Left hindlimb (tissue), 1 donor: ENCODE data around the gene UCP3.
"Not testable (repeated sequence)": the region's sequence is repeated elsewhere in the genome, so short reads cannot be mapped to it uniquely, and the experiment has no call there.

Source experiments
- DNase-seq: peaks from one replicate; pipeline ENCODE4 v3.0.0-alpha.2; 2018

Gene UCP3

GRCh38 chr11:73999581-74000306, 9.1 kb downstream of the UCP3 start:
- DNase-seq = no peak

DNA sequence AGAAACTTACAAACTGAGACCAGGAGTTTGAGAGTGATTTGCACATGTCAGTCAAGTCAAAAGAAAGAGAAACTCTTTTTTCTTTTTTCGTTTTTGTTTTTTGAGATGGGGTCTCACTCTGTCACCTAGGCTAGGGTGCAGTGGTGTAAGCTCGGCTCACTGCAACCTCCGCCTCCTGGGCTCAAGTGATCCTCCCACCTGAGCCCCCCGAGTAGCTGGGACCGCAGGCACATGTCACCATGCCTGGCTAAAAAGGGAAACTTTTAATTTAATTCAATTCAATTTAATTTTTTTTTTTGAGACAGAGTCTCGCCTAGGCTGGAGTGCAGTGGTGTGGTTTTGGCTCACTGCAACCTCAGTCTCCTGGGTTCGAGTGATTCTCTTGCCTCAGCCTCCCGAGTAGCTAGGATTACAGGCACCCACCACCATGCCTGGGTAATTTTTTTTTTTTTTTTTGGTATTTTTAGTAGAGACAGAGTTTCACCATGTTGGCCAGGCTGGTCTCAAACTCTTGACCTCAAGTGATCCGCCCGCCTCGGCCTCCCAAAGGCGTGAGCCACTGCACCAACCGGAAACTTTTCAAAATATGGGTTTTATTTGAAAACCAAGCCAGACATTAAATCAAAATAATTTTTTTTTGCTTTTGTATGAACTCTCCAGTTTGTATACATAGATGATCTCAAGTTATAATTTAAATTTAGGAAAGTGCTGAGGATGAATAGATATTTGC, 9.9 kb downstream of the UCP3 start:
- DNase-seq = no peak

- DNase-seq = no peak
Observed at GRCh38 chr11:73997120-73997770, 11.6 kb downstream of the UCP3 start.

GRCh38 chr11:73996161-73996747, 12.6 kb downstream of the UCP3 start:
- DNase-seq = no peak

GRCh38 chr11:73995731-73996130, 13.2 kb downstream of the UCP3 start:
- DNase-seq = no peak

DNA sequence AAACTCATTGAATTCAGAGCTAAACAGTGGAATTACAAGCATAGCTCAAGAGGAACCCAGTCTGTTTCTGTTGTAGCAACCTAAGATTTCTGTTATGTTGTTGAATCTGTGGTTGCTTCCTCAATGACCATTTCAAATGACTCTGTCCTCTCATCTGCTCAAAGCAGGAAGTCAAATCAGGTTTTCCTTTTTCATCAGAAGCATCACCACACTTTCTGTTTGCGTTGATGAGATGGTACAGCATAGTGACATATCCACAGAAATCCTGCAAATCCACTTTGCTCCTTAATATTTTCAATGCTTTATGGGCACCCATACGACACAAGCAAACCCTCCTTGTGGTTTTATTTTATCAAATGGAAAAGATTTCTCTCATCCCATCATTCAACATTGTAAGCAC, 13.6 kb downstream of the UCP3 start:
- no peak for DNase-seq

DNA sequence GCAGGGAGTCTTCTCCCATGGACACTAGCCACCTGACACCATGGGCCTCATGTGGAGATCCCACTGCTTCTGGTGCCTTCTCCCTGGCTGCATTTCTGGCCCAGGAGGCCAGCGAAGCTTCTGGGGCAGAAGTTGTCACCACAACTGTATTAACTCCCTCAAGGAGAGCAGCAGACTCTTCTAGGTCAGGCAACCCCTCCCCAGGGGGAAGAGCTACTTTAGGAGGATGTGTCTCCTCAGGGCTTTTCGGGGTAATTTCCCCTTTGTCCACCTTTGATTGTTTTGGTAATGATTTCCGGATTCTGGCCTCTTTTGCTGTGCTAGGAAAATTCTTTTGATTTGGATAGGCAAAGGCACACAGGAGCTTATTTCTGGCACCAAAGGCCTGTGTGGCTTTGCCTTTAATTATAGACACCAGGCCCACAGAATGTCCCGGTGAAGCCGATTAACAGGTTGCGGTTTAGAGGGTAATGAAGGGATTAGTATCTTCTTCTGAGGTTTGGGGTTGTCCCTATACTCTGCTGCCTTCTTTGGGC, 17.3 kb downstream of the UCP3 start:
- DNase-seq = no peak

DNA sequence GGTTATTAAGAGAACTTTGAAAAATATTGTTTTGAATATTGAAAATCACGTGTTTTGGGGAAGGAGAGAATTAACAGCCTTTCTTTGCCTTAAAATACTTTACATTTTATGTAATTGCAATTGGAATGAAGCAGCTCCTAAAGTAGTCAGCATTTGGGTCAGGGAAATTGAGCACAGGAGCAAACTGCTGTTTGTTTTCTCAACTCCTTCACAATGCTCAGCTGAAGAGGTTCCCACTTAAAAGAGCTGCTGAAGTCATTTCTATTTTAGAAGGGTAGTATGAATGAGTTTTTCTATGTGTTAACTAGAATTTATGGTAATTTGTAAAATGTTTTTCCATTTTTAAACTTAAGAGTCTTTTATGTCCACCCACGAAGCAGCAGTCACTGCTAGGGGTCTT, 18.2 kb downstream of the UCP3 start:
- DNase-seq = no peak

- no peak for DNase-seq
Observed at GRCh38 chr11:73989156-73989555, 19.7 kb downstream of the UCP3 start.

DNA sequence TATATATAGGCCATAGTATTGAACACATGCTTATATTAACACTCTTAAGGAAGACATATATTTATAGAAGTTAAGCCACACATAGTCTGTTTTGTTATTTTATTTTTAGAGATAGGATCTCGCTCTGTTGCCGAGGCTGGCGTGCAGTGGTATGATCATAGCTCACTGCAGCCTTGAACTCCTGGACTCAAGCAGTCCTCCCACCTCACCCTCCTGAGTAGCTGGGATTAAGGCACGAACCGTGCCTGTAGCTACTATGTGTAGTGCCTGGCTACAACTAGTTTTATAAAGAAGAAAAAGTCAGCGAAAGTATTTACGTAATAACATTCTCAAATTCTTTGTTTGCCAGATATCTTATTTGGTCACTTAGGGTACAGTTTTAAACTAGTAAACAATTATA, 20.7 kb downstream of the UCP3 start:
- DNase-seq = no peak

DNA sequence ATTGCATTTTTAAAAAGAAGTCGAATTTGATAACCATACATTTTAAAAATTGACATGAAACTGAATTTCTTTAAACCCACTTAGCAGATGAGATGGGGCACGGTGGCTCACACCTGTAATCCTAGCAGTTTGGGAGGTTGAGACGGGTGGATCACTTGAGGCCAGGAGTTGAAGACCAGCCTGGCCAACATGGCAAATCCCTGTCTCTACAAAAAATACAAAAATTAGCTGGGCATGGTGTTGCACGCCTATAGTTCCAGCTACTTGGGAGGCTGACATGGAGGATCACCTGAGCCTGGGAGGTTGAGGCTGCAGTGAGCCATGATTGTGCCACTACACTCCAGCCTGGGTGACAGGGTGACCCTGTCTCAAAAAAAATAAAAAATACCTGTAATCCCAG, 23.2 kb downstream of the UCP3 start:
- DNase-seq = not testable (repeated sequence)

DNA sequence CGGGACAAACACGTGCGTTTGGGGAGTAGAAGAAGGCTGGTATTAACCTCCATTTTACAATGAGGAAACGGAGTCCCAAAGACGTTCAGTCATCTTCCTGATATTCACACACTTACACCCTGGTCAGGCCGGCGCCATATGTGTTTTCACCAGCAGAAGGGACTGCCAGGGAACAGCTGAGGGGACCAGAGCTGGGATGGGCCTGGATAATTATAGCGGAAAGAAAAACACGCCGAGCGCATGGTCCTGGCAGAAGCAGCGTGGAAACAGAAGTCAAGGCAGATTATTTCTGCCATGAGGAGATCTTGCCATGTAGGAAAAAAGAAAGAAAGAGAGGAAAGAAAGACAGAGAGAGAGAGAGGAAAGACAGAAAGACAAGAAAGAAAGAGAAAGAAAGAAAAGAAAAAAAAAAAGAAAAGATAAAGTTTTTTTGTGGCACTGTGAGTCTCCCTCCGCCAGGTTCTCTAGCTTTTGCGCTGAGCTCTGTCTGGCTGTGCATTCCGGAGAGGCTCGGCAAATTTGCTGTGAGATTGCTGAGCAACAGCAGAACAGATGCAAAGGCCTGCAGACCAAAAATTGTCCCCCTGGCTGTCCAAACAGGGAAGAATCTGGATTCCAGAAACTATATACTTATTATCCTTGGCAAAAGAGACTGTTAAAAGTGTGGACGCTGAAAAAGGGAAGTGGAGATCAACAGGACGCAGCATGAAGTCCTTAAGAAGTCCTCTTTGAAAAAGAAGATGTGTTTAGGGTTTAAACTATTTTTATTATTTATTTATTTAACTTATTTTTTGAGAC, 24.9 kb downstream of the UCP3 start:
- peak; percentile 57 for DNase-seq

GRCh38 chr11:73982990-73983740, 25.7 kb downstream of the UCP3 start:
- DNase-seq = peak; percentile 90

DNA sequence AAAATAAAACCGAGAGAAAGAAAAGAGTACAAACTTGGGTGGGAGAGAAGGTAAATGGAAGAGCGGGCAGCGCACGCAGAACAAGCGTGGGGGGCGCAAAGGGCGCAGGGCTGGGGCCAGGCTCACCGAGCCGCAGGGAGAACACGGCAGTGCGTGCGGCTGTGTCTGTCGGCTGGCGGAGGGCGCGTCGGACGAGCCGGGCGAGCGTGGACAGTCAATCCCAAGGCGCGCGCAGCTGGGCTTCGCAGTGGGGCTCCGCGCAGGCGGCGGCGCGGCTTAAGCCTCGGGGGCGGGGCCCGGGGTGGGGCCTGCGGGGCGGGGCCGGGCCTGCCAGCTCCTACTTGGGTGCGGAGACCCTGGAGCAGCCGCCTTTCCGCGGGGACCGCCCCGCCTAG, 26.3 kb downstream of the UCP3 start, which contains the start of gene UCP2:
TSS of gene UCP2 (minus strand) at position 249 of the 395 bp plus-strand sequence. CDS start 4,465 bp downstream, outside the sequence.
- DNase-seq = peak; percentile 83

GRCh38 chr11:73981051-73981805, 27.7 kb downstream of the UCP3 start:
- DNase-seq = no peak

DNA sequence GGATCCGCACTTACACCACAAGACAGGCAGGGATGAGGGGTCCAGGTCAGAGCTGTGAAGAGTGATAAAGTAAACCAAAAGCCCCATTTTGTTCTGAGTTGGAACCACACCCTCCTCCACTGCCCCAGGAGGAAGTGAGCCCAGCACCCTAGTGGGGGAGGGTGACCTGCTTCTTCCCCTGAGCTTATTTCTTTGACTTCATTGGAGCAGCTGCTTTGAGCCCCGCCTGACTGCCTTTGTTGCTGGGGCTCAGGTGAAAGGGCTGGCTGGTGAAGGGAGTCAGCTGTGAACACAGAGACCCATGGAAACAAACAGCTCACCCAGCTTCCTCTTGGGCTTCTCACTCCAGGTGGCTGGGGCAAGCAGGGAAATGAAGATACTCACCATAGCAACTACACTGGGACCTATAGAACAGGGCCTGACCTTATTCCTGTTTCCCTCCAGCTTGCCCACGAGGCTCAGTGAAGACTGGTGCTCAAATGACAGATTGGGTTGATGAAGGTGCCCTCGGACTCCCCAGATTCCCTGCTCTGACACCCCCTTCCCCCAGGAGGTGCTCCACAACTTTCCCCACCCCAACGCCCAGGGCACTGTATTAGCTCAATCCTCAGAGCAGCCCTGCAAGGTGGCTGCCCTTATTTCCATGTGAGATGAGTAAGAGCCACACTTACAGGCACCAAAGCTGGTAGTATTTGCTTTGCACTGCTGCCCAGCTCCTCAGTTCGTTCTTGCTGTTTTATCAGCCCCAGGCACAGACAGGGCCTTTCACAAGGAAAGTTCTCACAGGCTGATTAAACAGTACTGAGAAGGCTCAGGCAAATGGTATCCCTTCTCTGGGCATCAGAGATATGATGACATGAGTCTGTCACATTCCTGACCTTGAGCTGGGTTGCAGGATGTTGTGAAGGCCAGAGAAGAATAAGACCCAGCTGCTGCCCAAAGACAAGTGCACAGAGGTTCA, 28.6 kb downstream of the UCP3 start:
- no peak for DNase-seq

GRCh38 chr11:73978576-73979086, 30.3 kb downstream of the UCP3 start:
- DNase-seq = no peak

- no peak for DNase-seq
Observed at GRCh38 chr11:73977856-73978519, 30.9 kb downstream of the UCP3 start.
